SU-DHL-6 (cell line): Measurements from ENCODE around the gene FOXB2.

Experiments used
- H2AFZ ChIP-seq: fragments of 200-600 bp; sonication (generic); 2 replicates; pipeline ENCODE4 v1.6.1; 2014; ENCODE audit warnings: low read depth, mild to moderate bottlenecking, moderate library complexity, mixed read lengths, antibody characterized with exemption, low read length; ENCODE audit not compliant: severe bottlenecking
- H3F3A ChIP-seq: fragments of 200-600 bp; shearing (Covaris generic); 2 replicates; pipeline ENCODE4 v1.6.0; 2016; ENCODE audit warnings: antibody characterized with exemption, mild to moderate bottlenecking; ENCODE audit not compliant: insufficient read depth
- H3K27ac ChIP-seq: fragments of 200-600 bp; sonication (generic); 2 replicates; pipeline ENCODE4 v1.5.1; 2016; ENCODE audit warnings: low read depth, mild to moderate bottlenecking, low read length, moderate library complexity, mixed read lengths
- H3K27me3 ChIP-seq: fragments of 200-600 bp; sonication (generic), shearing (Covaris generic); 2 replicates; pipeline ENCODE4 v1.6.0; 2014; ENCODE audit warnings: mild to moderate bottlenecking, low read length
- H3K36me3 ChIP-seq: fragments of 200-600 bp; sonication (generic); 2 replicates; pipeline ENCODE4 v1.6.1; 2014; ENCODE audit warnings: mild to moderate bottlenecking, low read length, mixed read lengths
- H3K4me2 ChIP-seq: fragments of 300-600, 200-600 bp; shearing (Covaris generic), sonication (generic); 2 replicates; pipeline ENCODE4 v1.6.0; 2014; ENCODE audit warnings: low read length, low read depth, mild to moderate bottlenecking; ENCODE audit not compliant: poor library complexity, severe bottlenecking
- H3K4me3 ChIP-seq: fragments of 200-600 bp; sonication (generic); 2 replicates; pipeline ENCODE4 v1.5.1; 2014; ENCODE audit warnings: antibody characterized with exemption, low read length, mild to moderate bottlenecking, mixed read lengths; ENCODE audit not compliant: insufficient read depth, poor library complexity, severe bottlenecking
- H3K79me2 ChIP-seq: fragments of 200-600 bp; sonication (generic); 2 replicates; pipeline ENCODE4 v1.6.1; 2014; ENCODE audit warnings: mild to moderate bottlenecking, low read length, moderate library complexity; ENCODE audit not compliant: insufficient read depth
- H3K9ac ChIP-seq: fragments of 200-600 bp; sonication (generic); 2 replicates; pipeline ENCODE4 v1.7.0; 2014; ENCODE audit warnings: mild to moderate bottlenecking, low read length
- H3K9me2 ChIP-seq: fragments of 200-600 bp; sonication (generic); replicated peaks from 2 replicates; pipeline ENCODE4 v1.6.1; 2014; ENCODE audit warnings: low read length; ENCODE audit not compliant: insufficient read depth
- H3K9me3 ChIP-seq: fragments of 200-600 bp; sonication (generic); 2 replicates; pipeline ENCODE4 v1.6.1; 2014; ENCODE audit warnings: low read length, mixed read lengths; ENCODE audit not compliant: insufficient read depth
- H4K20me1 ChIP-seq: fragments of 200-600 bp; sonication (generic); 2 replicates; pipeline ENCODE4 v1.6.1; 2014; ENCODE audit warnings: low read depth, mild to moderate bottlenecking, antibody characterized with exemption, low read length, moderate library complexity, mixed read lengths
- EZH2phosphoT487 ChIP-seq: fragments of 200-600 bp; sonication (generic), shearing (Covaris generic); conservative IDR thresholded peaks from 2 replicates; pipeline ENCODE4 v1.6.1; 2018; ENCODE audit warnings: mild to moderate bottlenecking, antibody characterized with exemption, low read length, moderate library complexity, mixed read lengths
- TF ChIP-seq, protein P1 (sequence below): fragments of 200-600 bp; sonication (generic); IDR thresholded peaks from one replicate; pipeline ENCODE4 v1.5.1; 2017; ENCODE audit warnings: antibody characterized with exemption, mild to moderate bottlenecking, low read length, moderate library complexity; ENCODE audit not compliant: insufficient read depth, poor library complexity, severe bottlenecking

Gene FOXB2

DNA sequence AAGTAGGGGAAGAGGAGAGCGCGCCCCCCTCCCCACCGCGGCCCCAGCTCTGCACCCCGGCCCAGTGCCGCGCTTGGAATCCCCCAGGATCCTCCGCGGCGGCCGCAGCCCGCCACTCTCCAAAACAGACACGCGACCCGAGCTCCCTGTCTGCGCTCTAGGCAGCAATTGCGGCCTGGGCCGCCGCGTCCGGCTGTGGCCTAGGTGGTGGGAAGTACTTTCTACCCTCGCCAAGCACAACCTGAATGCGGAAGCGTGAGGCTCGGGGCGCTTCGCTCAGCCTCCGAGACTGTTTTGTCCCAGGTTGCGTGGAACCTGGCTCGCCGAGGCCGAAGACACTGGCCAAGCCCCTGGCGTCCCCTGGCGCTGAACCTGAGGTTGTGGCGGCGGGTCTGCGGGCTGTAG is 3.3 kb upstream of the FOXB2 start:
- no peak overlapping the region for H3K4me2 ChIP-seq
- no peaks in the 10 kb centered on the region for H3K9me2 ChIP-seq
- TF ChIP-seq, protein P1, sequence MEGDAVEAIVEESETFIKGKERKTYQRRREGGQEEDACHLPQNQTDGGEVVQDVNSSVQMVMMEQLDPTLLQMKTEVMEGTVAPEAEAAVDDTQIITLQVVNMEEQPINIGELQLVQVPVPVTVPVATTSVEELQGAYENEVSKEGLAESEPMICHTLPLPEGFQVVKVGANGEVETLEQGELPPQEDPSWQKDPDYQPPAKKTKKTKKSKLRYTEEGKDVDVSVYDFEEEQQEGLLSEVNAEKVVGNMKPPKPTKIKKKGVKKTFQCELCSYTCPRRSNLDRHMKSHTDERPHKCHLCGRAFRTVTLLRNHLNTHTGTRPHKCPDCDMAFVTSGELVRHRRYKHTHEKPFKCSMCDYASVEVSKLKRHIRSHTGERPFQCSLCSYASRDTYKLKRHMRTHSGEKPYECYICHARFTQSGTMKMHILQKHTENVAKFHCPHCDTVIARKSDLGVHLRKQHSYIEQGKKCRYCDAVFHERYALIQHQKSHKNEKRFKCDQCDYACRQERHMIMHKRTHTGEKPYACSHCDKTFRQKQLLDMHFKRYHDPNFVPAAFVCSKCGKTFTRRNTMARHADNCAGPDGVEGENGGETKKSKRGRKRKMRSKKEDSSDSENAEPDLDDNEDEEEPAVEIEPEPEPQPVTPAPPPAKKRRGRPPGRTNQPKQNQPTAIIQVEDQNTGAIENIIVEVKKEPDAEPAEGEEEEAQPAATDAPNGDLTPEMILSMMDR, result no peak
- TF ChIP-seq EZH2phosphoT487, result no peak
- H2AFZ ChIP-seq, result no peak overlapping the region
- H3K9ac ChIP-seq, result no peak overlapping the region
- H3F3A ChIP-seq, result no peaks in the 10 kb centered on the region
- H4K20me1 ChIP-seq, result no peaks in the 10 kb centered on the region
- H3K4me3 ChIP-seq, result no peak overlapping the region
- H3K27me3 ChIP-seq, result no peaks in the 10 kb centered on the region
- H3K9me3 ChIP-seq, result no peaks in the 10 kb centered on the region
- no peak overlapping the region for H3K27ac ChIP-seq
- H3K79me2 ChIP-seq, result no peaks in the 10 kb centered on the region
- H3K36me3 ChIP-seq, result no peaks in the 10 kb centered on the region

DNA sequence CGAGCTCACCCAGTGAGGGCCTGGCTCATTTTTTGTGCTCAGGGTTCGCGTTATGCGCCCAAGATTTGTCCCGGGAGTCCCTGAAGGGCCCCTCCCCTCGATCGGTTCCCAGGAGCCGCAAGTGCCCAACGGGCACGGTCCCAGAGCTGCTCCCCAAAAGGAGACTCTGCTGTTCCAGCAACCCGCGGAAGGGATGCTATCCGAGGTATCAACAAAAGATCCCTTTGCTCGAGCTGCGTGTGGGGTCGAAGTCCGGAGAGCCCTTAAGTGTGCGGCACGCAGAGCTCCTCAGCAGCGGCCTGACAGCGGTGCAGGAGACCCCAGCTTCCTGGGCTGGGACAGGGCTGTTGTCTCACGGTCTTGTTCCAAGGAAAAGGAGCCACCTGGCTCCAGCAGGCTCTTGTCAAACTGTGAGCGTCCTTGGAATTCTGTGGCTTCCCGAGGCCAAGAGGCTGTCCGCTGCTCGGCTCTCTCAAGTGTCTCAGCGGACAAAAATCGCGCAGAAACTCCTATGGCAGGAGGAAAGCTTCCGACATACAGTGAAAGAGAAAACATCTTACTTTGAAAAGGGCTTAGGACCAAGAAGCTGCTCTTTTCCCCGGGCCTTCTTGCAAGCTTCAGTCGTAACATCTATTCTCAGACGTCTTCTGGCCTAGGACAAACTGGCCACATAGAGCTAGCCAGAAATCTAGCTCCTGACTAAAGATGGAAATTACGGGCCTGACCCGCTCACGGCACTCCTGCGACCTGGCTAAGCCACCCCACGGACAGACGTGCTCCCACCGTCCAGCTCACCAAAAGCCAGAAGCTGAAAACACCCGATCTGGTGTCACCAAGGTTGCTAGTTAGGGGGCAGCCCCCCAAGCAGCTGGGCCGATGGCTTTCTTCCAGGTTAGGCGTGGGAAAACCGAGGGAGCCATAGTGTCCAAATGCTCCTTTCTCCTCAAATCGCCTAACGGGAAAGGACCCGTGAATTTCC is 2.6 kb upstream of the FOXB2 start:
- Histone ChIP-seq H3K9me2 (no peaks in the 10 kb centered on the region), H3K9me3 (no peaks in the 10 kb centered on the region), H3K4me3 (no peak overlapping the region), H3K4me2 (no peak overlapping the region), H3K79me2 (no peaks in the 10 kb centered on the region), H3F3A (no peaks in the 10 kb centered on the region), H4K20me1 (no peaks in the 10 kb centered on the region), H2AFZ (no peak overlapping the region), H3K27me3 (no peaks in the 10 kb centered on the region), H3K27ac (no peak overlapping the region), H3K9ac (no peak overlapping the region), H3K36me3 (no peaks in the 10 kb centered on the region)
- no peak for TF ChIP-seq EZH2phosphoT487
- TF ChIP-seq, protein P1, result no peak

DNA sequence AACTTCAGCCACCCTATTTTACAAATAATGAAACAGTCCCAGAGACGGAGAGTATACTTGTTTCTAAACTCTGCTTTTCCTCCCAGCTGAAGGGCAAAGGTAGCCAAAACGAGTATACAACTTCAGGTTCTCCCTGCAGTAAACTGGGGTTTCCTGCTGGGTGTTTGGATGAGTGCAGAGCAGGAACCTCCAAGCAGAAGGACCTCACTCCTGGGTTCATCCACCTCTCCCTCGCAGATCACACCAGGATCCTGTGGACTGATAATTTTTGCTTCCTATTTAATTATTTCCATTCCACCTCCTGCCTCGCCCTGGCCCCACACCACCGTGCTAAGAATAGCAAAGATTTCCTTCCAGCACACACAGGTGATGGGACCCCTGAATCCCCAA is 2.0 kb upstream of the FOXB2 start:
- no peak overlapping the region for H3K9ac ChIP-seq
- H4K20me1 ChIP-seq, result no peaks in the 10 kb centered on the region
- no peaks in the 10 kb centered on the region for H3K27me3 ChIP-seq
- H3K4me2 ChIP-seq, result no peak overlapping the region
- H3K9me2 ChIP-seq, result no peaks in the 10 kb centered on the region
- no peaks in the 10 kb centered on the region for H3K36me3 ChIP-seq
- no peak for TF ChIP-seq EZH2phosphoT487
- TF ChIP-seq, protein P1, result no peak
- no peak overlapping the region for H3K4me3 ChIP-seq
- H3K79me2 ChIP-seq, result no peaks in the 10 kb centered on the region
- no peak overlapping the region for H3K27ac ChIP-seq
- no peaks in the 10 kb centered on the region for H3F3A ChIP-seq
- no peaks in the 10 kb centered on the region for H3K9me3 ChIP-seq
- no peak overlapping the region for H2AFZ ChIP-seq
